NCI-H1930 (cell line): ENCODE measurements around the gene CCDC91.
"Not testable (repeated sequence)": the region's sequence is repeated elsewhere in the genome, so short reads cannot be mapped to it uniquely, and the experiment has no call there.

Source experiments
- DNase-seq, 2 experiments: peaks; one replicate each; lab custom pipeline; 2025; lab: John Stamatoyannopoulos, UW

The CCDC91 gene

GRCh38 chr12:28184375-28184774 lies 5.9 kb upstream of the CCDC91 start:
- DNase-seq = no peak

- DNase-seq = no peak
These were observed 3.8 kb upstream of the CCDC91 start for GRCh38 chr12:28186500-28186899.

GRCh38 chr12:28189784-28190320 lies 404 bp upstream of the CCDC91 start:
- DNase-seq = no peak

DNA sequence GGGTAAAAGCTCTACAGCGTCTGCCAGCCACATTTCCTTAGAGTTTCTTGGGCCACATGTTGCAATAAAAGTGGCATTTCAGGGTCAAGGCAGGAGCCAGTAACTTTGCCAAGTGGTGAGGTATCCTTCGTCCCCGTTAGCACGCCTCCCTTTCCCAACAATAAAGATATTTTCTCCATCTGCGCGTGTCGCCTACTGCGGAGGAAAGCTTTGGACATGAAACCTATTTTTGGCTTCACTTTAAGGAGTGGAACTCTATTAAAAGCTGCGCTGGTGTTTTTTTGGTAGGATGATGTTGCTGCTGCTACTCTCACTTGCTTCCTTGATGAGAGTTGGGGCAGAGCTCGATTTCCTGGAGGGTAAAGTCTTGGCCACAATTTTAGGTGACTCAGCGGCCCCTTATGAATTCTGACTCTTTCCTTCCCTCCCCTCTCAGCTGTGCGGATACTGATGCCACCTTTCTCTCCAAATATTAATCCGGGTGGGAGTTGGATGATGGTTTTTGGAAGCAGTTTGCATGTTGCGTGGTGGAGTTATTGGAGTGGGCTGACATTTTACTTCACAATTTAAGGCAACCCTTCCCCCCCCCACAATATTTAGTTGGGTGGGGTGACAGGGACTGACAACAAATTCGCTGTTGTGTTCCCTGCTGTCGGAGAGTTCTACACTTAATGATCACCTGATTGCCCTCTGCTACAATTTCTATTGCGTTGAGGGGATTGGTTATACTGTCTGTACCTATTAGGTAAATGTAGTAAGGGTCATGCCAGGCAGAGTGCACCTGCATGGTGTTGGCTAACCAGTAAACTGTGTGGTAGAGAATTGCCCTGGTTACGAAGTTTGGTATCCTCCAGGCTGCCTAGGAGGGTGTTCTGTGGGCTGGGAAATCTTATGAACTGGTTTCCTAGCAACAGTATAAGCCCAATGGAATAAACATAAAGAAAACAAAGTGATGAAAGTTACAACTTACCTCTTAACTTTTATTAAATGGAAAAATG lies 1.1 kb downstream of the CCDC91 start:
- no peak for DNase-seq

GRCh38 chr12:28192125-28192524 lies 1.9 kb downstream of the CCDC91 start:
- no peak for DNase-seq

DNA sequence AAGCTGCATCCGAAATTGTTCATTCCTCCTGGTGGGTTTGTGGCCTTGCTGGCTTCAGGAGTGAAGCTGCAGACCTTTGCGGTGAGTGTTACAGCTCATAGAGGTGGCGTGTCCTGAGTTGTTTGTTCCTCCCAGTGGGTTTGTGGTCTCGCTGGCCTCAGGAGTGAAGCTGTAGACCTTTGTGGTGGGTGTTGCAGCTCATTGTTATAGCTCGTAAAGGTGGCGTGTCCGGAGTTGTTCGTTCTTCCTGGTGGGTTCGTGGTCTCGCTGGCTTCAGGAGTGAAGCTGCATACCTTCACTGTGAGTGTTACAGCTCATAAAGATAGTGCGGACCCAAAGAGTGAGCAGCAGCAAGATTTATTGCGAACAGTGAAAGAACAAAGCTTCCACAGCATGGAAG lies 4.4 kb downstream of the CCDC91 start:
- not testable (repeated sequence) for DNase-seq

- not testable (repeated sequence) for DNase-seq
These were observed 10.9 kb downstream of the CCDC91 start for GRCh38 chr12:28201136-28201535.

GRCh38 chr12:28202374-28203130 lies 12.3 kb downstream of the CCDC91 start:
- DNase-seq = no peak

GRCh38 chr12:28209782-28210181 lies 19.5 kb downstream of the CCDC91 start:
- DNase-seq = no peak

GRCh38 chr12:28212182-28212581 lies 21.9 kb downstream of the CCDC91 start:
- DNase-seq = no peak

- DNase-seq = no peak
These were observed 24.8 kb downstream of the CCDC91 start for GRCh38 chr12:28215021-28215420.

GRCh38 chr12:28216016-28216415 lies 25.8 kb downstream of the CCDC91 start:
- no peak for DNase-seq

GRCh38 chr12:28217805-28218204 lies 27.5 kb downstream of the CCDC91 start:
- no peak for DNase-seq

GRCh38 chr12:28218875-28219274 lies 28.6 kb downstream of the CCDC91 start:
- no peak for DNase-seq

GRCh38 chr12:28219827-28220226 lies 29.6 kb downstream of the CCDC91 start:
- DNase-seq = no peak

DNA sequence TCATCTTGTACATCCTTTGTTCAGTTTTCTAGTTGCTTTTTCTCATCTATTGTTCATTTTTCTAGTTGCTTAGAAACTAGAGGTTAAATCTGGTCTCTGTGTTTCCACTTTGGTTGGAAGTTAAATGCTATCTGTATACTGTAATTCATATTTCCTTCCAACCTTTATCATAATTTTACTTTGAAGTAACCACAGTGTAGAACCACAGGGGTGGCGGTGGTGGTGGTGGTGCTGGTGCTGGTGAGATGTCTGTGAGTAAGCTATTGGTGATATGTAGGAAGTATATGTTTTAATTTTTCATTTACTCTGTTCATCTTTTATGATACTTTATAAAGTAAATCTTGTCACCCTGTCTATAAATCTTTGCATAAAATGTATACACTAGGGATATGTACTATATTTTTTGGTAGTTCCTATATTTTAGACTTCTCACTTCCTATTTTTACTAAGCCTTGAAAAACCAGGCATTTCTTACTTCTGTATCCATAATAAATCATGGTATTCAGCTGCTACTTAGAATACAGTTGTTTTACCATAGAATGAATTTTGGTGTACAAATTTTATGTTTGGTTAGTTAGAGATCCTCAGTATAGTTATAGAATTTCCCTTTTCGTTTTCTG lies 31.9 kb downstream of the CCDC91 start:
- DNase-seq = no peak

- no peak for DNase-seq
These were observed 32.8 kb downstream of the CCDC91 start for GRCh38 chr12:28223025-28223554.

- DNase-seq = no peak
These were observed 33.6 kb downstream of the CCDC91 start for GRCh38 chr12:28223858-28224257.

GRCh38 chr12:28226705-28227104 lies 36.4 kb downstream of the CCDC91 start:
- no peak for DNase-seq

- DNase-seq = no peak
These were observed 37.0 kb downstream of the CCDC91 start for GRCh38 chr12:28227251-28227650.

- DNase-seq = no peak
These were observed 41.0 kb downstream of the CCDC91 start for GRCh38 chr12:28231248-28231647.
